Activated CD4-positive, alpha-beta T cell treated with anti-CD3 and anti-CD28 coated beads for 4 hours (primary cell): Measurements from ENCODE around the gene NT5C1B.
"Not testable (repeated sequence)": the region's sequence is repeated elsewhere in the genome, so short reads cannot be mapped to it uniquely, and the experiment has no call there.

ENCODE experiments used
- DNase-seq, 2 donors: peaks; one replicate each; pipeline ENCODE4 v3.0.0-alpha.2; 2020

Gene NT5C1B

GRCh38 chr2:18589354-18589753 is at the start of gene NT5C1B:
NT5C1B (minus strand) TSS chr2:18589569; CDS start chr2:18589468, 101 bp downstream.
- no peak for DNase-seq

DNA sequence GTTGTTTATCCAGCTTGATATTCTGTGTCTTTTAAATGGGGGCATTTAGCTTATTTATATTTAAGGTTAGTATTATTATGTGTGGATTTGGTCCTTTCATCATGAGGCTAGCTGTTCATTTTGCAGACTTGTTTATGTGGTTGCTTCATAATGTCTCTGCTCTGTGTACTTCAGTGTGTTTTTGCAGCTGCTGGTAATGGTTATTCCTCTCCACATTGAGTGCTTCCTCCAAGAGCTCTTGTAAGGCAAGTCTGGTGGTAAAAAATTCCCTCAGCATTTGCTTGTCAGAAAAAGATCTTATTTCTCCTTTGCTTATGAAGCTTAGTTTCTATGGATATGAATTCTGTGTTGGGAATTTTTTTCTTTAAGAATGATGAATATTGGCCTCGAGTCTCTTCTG is 47.8 kb upstream of the NT5C1B start:
- DNase-seq: no peak

DNA sequence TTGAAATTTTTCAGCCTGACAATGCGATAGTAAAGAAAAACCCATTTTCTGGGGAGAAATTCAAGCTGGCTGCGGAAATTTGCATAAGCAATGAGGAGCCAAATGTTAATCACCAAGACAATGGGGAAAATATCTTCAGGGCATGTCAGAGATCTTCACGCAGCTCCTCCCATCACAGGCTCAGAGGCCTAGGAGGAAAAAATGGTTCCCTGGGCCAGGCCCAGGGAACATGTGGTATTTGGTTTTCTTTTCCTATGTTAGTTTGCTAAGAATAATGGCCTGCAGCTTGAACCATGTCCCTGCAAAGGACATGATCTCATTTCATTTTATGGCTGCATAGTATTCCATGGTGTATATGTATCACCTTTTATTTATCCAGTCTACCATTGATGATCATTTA is 43.3 kb upstream of the NT5C1B start:
- not testable (repeated sequence) for DNase-seq

DNA sequence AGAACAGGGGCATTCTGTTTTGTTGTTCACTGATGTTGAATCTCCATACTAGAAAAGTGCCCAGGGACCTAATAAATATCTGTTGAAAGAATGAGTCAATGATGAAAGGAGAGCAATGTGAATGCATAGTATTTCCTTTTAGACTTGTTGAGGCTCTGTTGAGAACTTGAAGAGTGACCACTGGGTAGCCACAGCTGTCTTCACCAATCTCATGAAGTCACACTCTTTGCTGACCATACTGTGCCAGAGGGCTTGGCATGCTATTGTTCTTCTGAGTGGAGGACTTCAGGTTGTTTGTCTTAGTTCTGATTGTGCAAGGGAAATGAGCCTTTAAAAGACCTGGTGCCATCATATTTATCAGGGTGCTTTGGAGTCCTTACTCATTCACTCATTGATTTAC is 41.6 kb upstream of the NT5C1B start:
- DNase-seq: no peak

DNA sequence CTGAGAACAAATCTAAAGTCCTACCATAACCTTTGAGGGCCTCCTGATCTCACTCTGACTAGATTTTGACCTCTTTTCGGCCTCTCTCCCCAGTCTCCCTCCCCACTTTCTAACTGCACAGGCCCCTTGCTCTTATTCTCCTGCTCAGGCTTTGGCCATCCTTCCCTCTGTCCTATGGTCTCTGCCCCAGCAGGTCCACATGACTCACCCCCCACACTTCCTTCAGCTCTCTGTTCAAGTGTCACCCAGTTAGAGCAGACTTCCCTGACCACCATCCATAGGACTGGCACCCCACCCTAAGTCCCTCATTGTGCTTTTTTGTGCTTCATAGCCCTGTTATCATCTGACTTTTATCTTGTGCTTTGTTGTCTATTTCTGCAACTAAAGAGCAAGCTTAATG is 41.2 kb upstream of the NT5C1B start:
- no peak for DNase-seq

GRCh38 chr2:18630101-18630500 is 40.7 kb upstream of the NT5C1B start:
- DNase-seq: no peak

DNA sequence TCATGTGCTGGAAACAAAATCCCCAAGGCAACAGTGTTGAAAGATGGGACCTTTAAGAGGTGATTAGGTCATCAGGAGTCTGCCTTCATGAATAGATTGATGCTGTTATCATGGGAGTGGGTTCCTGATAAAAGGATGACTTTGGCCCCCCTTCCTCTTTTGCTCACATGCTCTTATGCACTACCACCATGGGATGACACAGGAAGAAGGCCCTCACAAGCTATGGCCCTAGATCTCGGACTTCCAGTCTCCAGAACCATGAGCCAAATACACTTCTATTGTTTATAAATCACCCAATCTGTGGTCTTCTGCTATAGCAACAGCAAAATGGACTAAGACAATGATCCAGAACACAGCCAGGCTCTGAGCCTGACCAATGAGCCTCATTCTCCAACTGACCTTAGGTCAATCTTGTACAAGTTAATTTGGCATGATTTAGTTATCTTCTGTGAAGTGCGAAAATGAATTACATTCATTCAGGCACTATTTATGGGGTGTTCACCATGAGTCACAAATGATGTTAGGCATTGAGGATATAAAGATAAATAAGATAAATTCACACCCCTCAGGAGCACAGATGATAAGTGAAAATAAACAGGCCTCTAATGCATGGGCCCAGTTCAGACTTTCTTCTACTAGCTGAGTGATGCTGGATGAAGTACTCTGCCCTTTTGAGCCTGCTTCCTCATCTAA is 37.7 kb upstream of the NT5C1B start:
- DNase-seq: no peak

GRCh38 chr2:18626256-18626668 is 36.9 kb upstream of the NT5C1B start:
- no peak for DNase-seq

- no peak for DNase-seq
Measured at GRCh38 chr2:18625563-18625962, 36.2 kb upstream of the NT5C1B start.

DNA sequence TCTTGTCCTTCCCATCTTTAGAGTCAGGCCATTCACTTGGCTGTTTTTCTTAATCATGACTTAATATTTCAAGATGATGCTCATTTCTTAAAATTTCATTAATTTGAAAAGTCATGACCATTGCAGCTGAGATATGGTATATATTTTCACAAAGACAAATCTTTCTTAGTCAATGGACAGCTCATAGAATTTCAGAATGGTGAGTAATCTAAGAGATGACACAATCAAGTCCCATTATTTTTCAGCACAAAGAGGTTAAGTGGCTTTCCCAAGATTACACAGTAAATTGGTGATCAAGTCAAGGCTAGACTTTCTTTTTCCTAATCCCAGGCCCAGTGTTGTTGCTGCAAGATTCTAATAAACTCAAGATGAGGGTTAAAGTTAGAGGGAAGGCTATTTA is 34.4 kb upstream of the NT5C1B start:
- no peak for DNase-seq

- DNase-seq: no peak
Measured at GRCh38 chr2:18620867-18621632, 31.7 kb upstream of the NT5C1B start.

GRCh38 chr2:18619091-18619490 is 29.7 kb upstream of the NT5C1B start:
- DNase-seq: no peak

GRCh38 chr2:18614041-18614440 is 24.7 kb upstream of the NT5C1B start:
- no peak for DNase-seq

DNA sequence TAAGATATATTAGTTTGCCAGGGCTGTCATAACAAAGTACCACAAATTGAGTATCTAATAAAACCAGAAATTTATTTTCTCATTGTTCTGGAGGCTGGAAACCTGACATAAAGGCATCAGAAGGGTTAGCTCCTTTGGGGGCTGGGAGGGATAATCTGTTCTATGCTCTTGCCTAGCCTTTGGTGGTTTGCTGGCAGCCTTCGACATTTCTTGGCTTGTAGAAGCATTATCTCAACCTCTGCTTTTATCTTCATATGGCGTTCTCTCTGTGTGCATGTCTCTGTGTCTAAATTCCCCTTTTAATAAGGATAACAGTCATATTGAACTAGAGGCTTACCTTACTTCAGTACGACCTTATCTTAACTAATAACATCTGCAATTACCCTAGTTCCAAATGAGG is 22.8 kb upstream of the NT5C1B start:
- no peak for DNase-seq

DNA sequence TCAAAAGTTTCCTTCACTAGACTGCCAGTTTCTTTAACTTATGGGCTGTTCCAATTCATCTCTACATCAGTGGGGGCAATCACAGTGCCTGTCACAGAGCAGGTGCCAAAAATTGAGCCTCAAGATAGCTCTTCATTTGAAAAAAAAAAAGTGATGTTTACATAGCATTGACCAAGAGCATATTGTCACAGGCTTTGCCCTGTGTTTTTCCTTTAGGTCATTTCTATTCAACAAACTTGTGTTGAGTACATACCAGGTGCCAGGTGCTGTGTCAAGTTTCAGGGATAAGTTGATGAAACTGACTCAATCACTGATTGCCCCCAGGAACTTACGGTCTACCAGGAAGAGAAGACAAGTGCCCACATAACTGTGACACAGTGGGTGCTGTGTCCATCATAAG is 22.2 kb upstream of the NT5C1B start:
- DNase-seq: no peak

GRCh38 chr2:18611184-18611583 is 21.8 kb upstream of the NT5C1B start:
- no peak for DNase-seq

DNA sequence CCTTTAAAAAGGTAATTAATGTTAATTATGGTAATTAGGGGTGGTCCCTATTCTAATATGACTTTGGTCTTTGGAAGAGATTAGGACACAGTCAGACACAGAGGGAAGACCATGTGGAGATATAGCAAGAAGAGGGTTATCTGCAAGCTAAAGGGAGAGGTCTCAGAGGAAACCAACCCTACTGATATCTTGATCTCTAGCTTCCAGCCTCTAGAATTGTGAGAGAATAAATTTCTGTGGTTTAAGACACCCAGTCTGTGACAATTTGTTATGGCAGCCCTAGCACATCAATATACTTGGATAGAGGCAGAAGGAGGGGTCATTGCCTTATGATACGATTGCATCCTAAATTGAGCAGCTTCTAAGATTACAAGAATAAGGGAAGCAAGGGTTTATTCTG is 21.3 kb upstream of the NT5C1B start:
- no peak for DNase-seq

GRCh38 chr2:18610090-18610489 is 20.7 kb upstream of the NT5C1B start:
- DNase-seq: no peak

GRCh38 chr2:18605115-18605514 is 15.7 kb upstream of the NT5C1B start:
- no peak for DNase-seq

- DNase-seq: no peak
Measured at GRCh38 chr2:18604531-18604885, 15.1 kb upstream of the NT5C1B start.

DNA sequence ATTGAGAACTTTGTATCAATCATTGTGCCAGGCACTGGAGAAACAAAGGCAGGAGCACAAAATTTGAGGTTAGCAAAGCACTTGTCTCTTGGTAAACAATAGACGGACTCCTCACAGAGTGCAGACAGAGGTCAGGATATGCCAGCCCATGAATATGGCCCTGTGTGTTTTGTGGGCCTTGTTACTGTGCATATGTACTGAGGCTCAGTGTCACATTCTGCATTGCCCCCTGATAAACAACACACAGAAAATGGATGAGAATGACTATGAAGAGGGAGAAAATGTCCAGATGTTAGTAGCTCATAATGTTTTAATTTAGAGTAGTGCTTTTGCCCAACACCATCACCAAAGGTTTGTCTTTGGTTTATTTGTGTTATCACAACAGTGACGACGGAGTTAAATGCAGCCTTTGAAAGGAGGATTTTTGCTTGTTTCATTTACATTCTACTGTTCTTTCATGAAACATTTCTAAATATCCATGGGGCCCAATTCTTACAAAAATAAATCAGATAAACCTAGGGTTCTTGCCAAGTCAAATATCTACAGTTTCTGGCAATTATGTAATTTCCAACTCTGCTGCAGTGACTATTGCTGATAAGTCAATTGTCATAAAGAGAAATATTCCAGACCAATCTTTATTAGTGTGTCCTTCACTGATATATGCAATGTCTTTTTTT is 14.6 kb upstream of the NT5C1B start:
- DNase-seq: no peak

- no peak for DNase-seq
Measured at GRCh38 chr2:18602298-18602697, 12.9 kb upstream of the NT5C1B start.

- DNase-seq: no peak
Measured at GRCh38 chr2:18600255-18600613, 10.9 kb upstream of the NT5C1B start.
